ENCODE measurements around the gene P2RY2. TPM values are rescaled to one million over a fixed set of nuclear protein-coding genes. Genes with fewer than 3 reads are reported as not detected.

The P2RY2 gene
- total and polyA plus RNA-seq, 9 of the 15 experiments (the other 6 are each of a cell fraction or from before 2014, with no cell fraction given), result not detected

- FAIRE-seq (no peak), DNase-seq (ENCODE audit: extremely low read depth in 1 of 4, low spot score in 3 of 4) (no peak), ATAC-seq (no peak)
- H3K4me3 ChIP-seq, result no peak overlapping the region
- peaks cover 4% of the 10 kb centered on the region; the same call in 1 of the 2 replicates for H4K20me1 ChIP-seq (replicated peaks; ENCODE audit: control insufficient read depth, insufficient read depth, low read length)
- H3K4me2 ChIP-seq (ENCODE audit: insufficient read depth, low read length), result no peak overlapping the region
- ChIA-PET CTCF (ENCODE audit: low intra/inter-chr PET ratio) (no interaction called here), POLR2A (no interaction called here)
- no peaks in the 10 kb centered on the region for H3K9me3 ChIP-seq (replicated peaks; ENCODE audit: control insufficient read depth, insufficient read depth, low read depth, low read length)
- TF ChIP-seq TRIM25 (IDR thresholded peaks at IDR 0.05; ENCODE audit: borderline replicate concordance), result no peak
- TF ChIP-seq RBFOX2 (IDR thresholded peaks at IDR 0.05; ENCODE audit: low read depth, low read length), result no peak
- TF ChIP-seq REST (IDR thresholded peaks at IDR 0.05; ENCODE audit: borderline replicate concordance), result no peak
- TF ChIP-seq REST (CRISPR knock-in tag; IDR thresholded peaks at IDR 0.05; ENCODE audit: low read depth), result no peak
- TF ChIP-seq ZNF24 (IDR thresholded peaks at IDR 0.05), result peak; percentile 96
- peaks cover 3 to 63% of the 10 kb centered on the region in 2 experiments; a peak in 4 of 5 replicates for H3K27me3 ChIP-seq (ENCODE audit: control insufficient read depth in 2 of 2, insufficient read depth in 2 of 2, low read length in 2 of 2)
- intact Hi-C loops (cut with micrococcal nuclease) (no loop called here), in situ Hi-C loops (cut with MboI) (no loop called here)
- no peaks in the 10 kb centered on the region; a peak in 1 of 5 replicates for H3K4me1 ChIP-seq (replicated peaks in 1 of 2; ENCODE audit: control insufficient read depth in 2 of 2, insufficient read depth in 2 of 2, low read length in 2 of 2)
- H3K79me2 ChIP-seq (ENCODE audit: control insufficient read depth, insufficient read depth, low read length), result no peaks in the 10 kb centered on the region
- H2AFZ ChIP-seq (ENCODE audit: low read depth, low read length), result no peak overlapping the region
- no peaks in the 10 kb centered on the region for H3K36me3 ChIP-seq (ENCODE audit: control insufficient read depth, insufficient read depth, low read length)
- WGBS (ENCODE audit: insufficient coverage, low coverage, missing lambda C conversion rate), result 4% methylated on average over 3 of the region's 4 CpGs
- H3K9me1 ChIP-seq (ENCODE audit: control insufficient read depth, insufficient read depth, low read length), result peaks cover 5% of the 10 kb centered on the region
- BruUV-seq (replicated peaks), result no TSS peak
- H3K27ac ChIP-seq (ENCODE audit: extremely low read depth, low read depth, low read length), result no peak overlapping the region
- no peak overlapping the region for H3K9ac ChIP-seq (ENCODE audit: insufficient read depth in 1 of 2, low read depth in 2 of 2, low read length in 2 of 2)
Observed at GRCh38 chr11:73228268-73229134, 10.4 kb downstream of the P2RY2 start.

Measured in K562 (cell line).